ENCODE measurements around the gene POLD2.
"Not testable (repeated sequence)": the region's sequence is repeated elsewhere in the genome, so short reads cannot be mapped to it uniquely, and the experiment has no call there.

The POLD2 gene

DNA sequence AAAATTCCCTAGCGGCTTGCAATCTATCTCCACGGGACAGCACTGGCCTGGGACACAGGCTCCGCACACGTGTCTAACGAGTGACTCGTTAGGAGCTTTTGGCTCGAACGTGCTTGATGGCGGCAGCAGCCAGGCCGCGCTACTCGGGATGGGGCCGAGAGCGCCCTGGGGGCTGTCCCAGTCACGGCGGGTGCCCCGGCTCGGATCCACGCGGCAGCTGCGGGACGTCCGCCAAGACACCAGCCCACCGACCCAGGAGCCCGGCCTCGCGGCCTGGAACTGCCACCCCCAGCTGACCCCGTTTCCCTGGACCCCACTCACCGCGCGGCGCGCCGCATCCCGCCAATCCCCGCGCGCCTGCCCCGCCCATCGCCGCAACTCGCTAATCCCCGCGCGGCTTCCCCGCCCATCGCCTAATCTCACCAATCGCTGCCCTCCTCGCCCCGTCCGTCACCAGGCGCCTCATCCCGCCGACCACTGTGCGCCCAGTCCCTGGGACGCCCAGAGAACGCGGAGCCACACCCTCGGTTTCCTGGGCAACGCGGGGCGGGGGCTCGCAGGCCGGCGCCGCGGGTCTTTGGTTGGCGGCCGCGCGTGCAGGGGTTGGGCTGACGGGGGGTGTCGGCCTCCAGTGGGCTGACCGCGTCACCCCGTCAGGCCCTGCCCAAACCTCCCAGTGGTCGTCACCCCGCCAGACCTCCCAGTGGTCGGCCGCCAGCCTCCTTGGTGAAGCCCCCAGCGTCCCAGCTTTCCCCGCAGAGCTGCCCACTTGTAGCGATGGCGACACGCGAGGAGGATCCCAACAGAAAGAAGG is at the start of gene POLD2:
Gene POLD2, minus strand, starts transcription at position 359 of the 814 bp plus-strand sequence. CDS start 1,495 bp downstream, outside the sequence.
- Histone ChIP-seq H3K4me1 (ENCODE audit: control insufficient read depth in 5 of 5, insufficient read depth in 5 of 5, low read length in 5 of 5) (peaks cover 2 to 44% (median 17%) of the 10 kb centered on the region in 5 donors), H3K9me3 (ENCODE audit: control insufficient read depth in 5 of 5, low read length in 5 of 5) (peaks cover 0 to 5% (median 0%) of the 10 kb centered on the region in 5 donors), H3K27ac (ENCODE audit: low read depth, low read length) (peak within 1 kb of the TSS; percentile 67)

DNA sequence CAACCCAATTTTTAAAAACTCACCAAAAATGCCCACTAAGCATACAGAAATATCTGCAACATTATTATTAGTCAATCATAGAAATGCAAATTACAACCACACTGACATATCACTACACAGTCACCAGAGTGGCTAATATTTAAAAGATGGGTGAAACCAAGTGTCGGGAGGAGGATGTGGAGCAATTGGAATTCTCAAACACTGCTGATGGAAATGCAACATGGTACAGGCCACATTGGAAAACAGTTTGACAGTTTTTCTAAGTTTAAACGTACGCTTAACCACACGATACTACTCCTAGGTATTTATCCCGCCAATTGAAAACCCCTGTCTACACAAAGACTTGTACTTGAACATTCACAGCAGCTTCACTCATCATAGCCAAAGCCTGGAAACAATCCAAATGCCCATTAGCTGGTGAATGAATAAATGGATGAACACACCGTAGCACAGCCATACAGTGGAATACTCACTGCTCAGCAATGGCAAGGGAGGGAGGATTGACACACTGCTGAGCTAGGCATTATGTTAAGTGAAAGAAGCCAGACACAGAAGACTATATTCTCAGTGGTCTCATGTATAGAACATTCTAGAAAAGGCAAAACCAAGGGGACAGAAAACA is 49.6 kb upstream of the POLD2 start:
- no peaks in the 10 kb centered on the region for H3K4me1 ChIP-seq (ENCODE audit: control insufficient read depth in 5 of 5, insufficient read depth in 5 of 5, low read length in 5 of 5)
- H3K27ac ChIP-seq (ENCODE audit: low read depth, low read length) = no peak overlapping the region
- no peak overlapping the region for H3K9ac ChIP-seq (ENCODE audit: low read length in 5 of 5)
- H3K9me3 ChIP-seq (ENCODE audit: control insufficient read depth in 5 of 5, low read length in 5 of 5) = no peaks in the 10 kb centered on the region
- H3K4me3 ChIP-seq (ENCODE audit: low read depth in 1 of 5, low read length in 5 of 5) = no peak overlapping the region
- H3K36me3 ChIP-seq (ENCODE audit: control insufficient read depth in 5 of 5, insufficient read depth in 5 of 5, low read length in 5 of 5) = no peaks in the 10 kb centered on the region
- H3K27me3 ChIP-seq (ENCODE audit: control insufficient read depth in 5 of 5, insufficient read depth in 4 of 5, low read length in 5 of 5) = peaks cover 0 to 10% (median 5%) of the 10 kb centered on the region in 5 donors

More for the DNA sequence above, at the start of gene POLD2:
- Histone ChIP-seq H3K9ac (ENCODE audit: low read length in 5 of 5) (peak within 1 kb of the TSS; percentile 22 to 84 (median 74)), H3K27me3 (ENCODE audit: control insufficient read depth in 5 of 5, insufficient read depth in 4 of 5, low read length in 5 of 5) (no peaks in the 10 kb centered on the region), H3K36me3 (ENCODE audit: control insufficient read depth in 5 of 5, insufficient read depth in 5 of 5, low read length in 5 of 5) (peaks cover 0 to 27% (median 22%) of the 10 kb centered on the region in 5 donors), H3K4me3 (ENCODE audit: low read depth in 1 of 5, low read length in 5 of 5) (peak within 1 kb of the TSS; percentile 77 to 92 (median 78))

DNA sequence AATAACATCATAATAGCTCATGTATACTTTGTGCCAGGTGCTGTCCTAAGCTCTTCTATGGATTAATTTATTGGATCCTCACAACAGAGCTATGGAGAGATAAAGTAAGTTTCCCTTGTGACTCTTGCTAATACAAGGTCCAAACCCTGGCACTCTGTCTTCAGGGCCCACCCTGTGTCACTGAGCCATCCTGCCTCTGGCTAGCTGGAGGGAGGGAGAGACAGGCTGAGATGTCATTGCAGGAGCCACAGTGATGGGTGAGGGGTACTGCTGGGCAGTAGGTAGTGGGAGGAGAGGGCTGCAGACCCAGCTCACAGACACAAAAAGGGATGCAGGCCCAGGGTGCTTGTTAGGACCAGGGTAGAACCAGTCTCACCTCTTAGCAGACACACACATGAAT is 49.0 kb upstream of the POLD2 start:
- Histone ChIP-seq H3K4me3 (ENCODE audit: low read depth in 1 of 5, low read length in 5 of 5) (no peak overlapping the region), H3K9me3 (ENCODE audit: control insufficient read depth in 5 of 5, low read length in 5 of 5) (no peaks in the 10 kb centered on the region), H3K9ac (ENCODE audit: low read length in 5 of 5) (no peak overlapping the region), H3K27ac (ENCODE audit: low read depth, low read length) (no peak overlapping the region), H3K27me3 (ENCODE audit: control insufficient read depth in 5 of 5, insufficient read depth in 4 of 5, low read length in 5 of 5) (peaks cover 0 to 6% (median 3%) of the 10 kb centered on the region in 5 donors), H3K4me1 (ENCODE audit: control insufficient read depth in 5 of 5, insufficient read depth in 5 of 5, low read length in 5 of 5) (no peaks in the 10 kb centered on the region), H3K36me3 (ENCODE audit: control insufficient read depth in 5 of 5, insufficient read depth in 5 of 5, low read length in 5 of 5) (no peaks in the 10 kb centered on the region)

DNA sequence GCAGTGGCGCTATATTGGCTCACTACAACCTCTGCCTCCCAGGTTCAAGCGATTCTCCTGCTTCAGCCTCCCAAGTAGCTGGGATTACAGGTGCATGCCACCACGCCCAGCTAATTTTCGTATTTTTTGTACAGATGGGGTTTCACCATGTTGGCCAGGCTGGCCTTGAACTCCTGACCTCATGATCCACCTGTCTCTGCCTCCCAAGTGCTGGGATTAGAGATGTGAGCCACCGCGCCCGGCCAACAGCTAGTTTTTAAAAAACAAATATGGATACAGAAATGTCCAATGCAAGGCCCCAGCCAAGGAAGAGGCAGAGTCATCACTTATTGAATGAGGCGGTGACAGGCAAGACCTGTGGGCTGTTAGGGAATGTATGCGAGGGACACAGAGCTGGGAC is 48.6 kb upstream of the POLD2 start:
- not testable (repeated sequence) for H3K9ac ChIP-seq (ENCODE audit: low read length in 5 of 5); H3K36me3 ChIP-seq (ENCODE audit: control insufficient read depth in 5 of 5, insufficient read depth in 5 of 5, low read length in 5 of 5); H3K9me3 ChIP-seq (ENCODE audit: control insufficient read depth in 5 of 5, low read length in 5 of 5); H3K4me1 ChIP-seq (ENCODE audit: control insufficient read depth in 5 of 5, insufficient read depth in 5 of 5, low read length in 5 of 5); H3K4me3 ChIP-seq (ENCODE audit: low read depth in 1 of 5, low read length in 5 of 5); H3K27me3 ChIP-seq (ENCODE audit: control insufficient read depth in 5 of 5, insufficient read depth in 4 of 5, low read length in 5 of 5); H3K27ac ChIP-seq (ENCODE audit: low read depth, low read length)

DNA sequence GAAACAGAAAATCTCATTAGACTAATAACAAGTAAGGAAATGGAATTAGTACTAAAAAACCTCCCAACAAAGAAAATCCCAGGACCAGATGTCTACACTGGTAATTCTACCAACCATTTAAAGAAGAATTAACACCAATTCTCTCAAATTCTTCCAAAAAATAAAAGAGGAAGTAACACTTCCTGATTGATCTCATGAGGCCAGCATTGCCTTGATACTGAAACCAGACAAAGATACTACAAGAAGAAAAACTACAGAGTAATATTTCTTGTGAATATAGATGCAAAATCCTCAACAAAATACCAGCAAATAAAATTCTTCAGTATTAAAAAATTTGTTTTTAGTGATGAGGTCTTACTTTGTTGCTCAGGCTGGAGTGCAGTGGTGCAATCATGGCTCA is 44.6 kb upstream of the POLD2 start:
- Histone ChIP-seq H3K4me3 (ENCODE audit: low read depth in 1 of 5, low read length in 5 of 5) (no peak overlapping the region), H3K9ac (ENCODE audit: low read length in 5 of 5) (no peak overlapping the region), H3K36me3 (ENCODE audit: control insufficient read depth in 5 of 5, insufficient read depth in 5 of 5, low read length in 5 of 5) (no peaks in the 10 kb centered on the region), H3K4me1 (ENCODE audit: control insufficient read depth in 5 of 5, insufficient read depth in 5 of 5, low read length in 5 of 5) (peaks cover 0 to 4% (median 0%) of the 10 kb centered on the region in 5 donors), H3K27me3 (ENCODE audit: control insufficient read depth in 5 of 5, insufficient read depth in 4 of 5, low read length in 5 of 5) (no peaks in the 10 kb centered on the region), H3K27ac (ENCODE audit: low read depth, low read length) (no peak overlapping the region), H3K9me3 (ENCODE audit: control insufficient read depth in 5 of 5, low read length in 5 of 5) (no peaks in the 10 kb centered on the region)

DNA sequence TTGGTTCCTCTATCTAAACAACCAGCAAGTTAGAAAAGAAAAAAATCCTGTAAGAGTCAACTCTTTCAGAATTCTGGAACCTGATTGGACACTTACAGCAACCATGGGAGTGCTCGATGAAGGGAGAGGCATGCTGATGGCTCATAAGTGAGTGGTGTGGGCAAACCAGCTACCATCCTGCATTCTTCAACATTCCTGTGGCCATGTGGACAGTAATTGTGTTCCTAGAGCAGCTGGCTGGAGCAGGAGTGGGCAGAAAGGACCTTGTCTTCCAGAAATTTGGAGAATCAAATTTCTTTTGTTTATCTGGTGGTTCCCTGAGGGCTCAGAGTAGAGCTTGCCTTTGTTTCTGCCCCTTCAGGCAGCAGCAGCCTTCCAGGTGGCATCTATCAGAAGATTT is 40.2 kb upstream of the POLD2 start:
- Histone ChIP-seq H3K27me3 (ENCODE audit: control insufficient read depth in 5 of 5, insufficient read depth in 4 of 5, low read length in 5 of 5) (no peaks in the 10 kb centered on the region), H3K36me3 (ENCODE audit: control insufficient read depth in 5 of 5, insufficient read depth in 5 of 5, low read length in 5 of 5) (no peaks in the 10 kb centered on the region), H3K4me1 (ENCODE audit: control insufficient read depth in 5 of 5, insufficient read depth in 5 of 5, low read length in 5 of 5) (peaks cover 0 to 17% (median 12%) of the 10 kb centered on the region in 5 donors), H3K4me3 (ENCODE audit: low read depth in 1 of 5, low read length in 5 of 5) (no peak overlapping the region), H3K9me3 (ENCODE audit: control insufficient read depth in 5 of 5, low read length in 5 of 5) (no peaks in the 10 kb centered on the region), H3K9ac (ENCODE audit: low read length in 5 of 5) (no peak overlapping the region), H3K27ac (ENCODE audit: low read depth, low read length) (no peak overlapping the region)

DNA sequence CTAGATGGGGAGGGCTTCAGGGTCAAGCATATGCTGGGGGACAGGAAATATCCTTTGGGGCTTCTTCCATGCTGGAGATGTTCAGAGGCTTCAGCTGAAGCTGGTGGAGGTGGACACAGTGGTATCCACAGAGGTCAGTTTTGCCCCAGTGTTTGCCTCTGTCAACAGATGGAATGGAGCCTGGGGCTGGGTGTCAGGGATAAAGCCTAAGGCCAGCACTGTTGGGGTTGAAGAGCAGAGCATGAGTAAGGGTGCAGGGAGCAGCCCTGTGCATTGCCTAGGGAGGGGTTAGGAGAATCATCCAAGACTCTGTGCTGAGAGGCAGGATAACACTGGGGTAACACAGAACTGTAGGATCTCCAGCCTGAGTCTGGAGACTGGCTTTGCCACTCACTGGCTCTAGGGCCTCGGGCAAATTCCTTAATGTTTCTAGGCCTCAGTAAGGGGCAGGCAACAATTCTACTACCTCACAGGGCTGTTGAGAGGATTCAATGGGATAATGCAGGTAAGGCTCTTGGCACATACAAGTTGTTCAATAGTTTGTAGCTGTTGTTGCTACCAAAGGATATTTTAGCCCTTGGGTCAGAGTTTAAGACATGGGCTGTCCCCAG is 39.5 kb upstream of the POLD2 start:
- Histone ChIP-seq H3K9ac (ENCODE audit: low read length in 5 of 5) (no peak overlapping the region), H3K36me3 (ENCODE audit: control insufficient read depth in 5 of 5, insufficient read depth in 5 of 5, low read length in 5 of 5) (no peaks in the 10 kb centered on the region), H3K4me3 (ENCODE audit: low read depth in 1 of 5, low read length in 5 of 5) (no peak overlapping the region), H3K27ac (ENCODE audit: low read depth, low read length) (no peak overlapping the region), H3K4me1 (ENCODE audit: control insufficient read depth in 5 of 5, insufficient read depth in 5 of 5, low read length in 5 of 5) (peaks cover 0 to 23% (median 12%) of the 10 kb centered on the region in 5 donors), H3K27me3 (ENCODE audit: control insufficient read depth in 5 of 5, insufficient read depth in 4 of 5, low read length in 5 of 5) (no peaks in the 10 kb centered on the region), H3K9me3 (ENCODE audit: control insufficient read depth in 5 of 5, low read length in 5 of 5) (no peaks in the 10 kb centered on the region)

DNA sequence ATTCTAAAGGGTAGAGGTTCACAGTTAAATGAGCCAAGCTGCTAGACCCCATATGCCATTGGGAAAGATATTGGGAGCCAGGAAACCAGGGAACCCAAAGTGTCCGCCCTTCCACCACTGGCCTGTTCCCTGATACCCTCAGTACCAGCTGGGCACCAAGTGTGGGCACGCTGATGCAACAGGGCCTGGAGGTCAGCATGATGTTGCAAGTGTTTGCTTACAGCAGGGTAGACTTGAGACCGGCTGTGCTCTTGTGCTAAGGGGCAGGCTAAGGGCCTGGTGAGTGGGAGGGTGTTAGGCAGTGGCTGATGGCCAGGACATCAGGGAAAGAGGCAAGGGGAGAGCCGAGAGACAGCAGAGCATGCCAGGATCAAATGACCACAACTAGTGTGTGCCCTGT is 38.8 kb upstream of the POLD2 start:
- H3K27ac ChIP-seq (ENCODE audit: low read depth, low read length) = no peak overlapping the region
- H3K9me3 ChIP-seq (ENCODE audit: control insufficient read depth in 5 of 5, low read length in 5 of 5) = no peaks in the 10 kb centered on the region
- H3K27me3 ChIP-seq (ENCODE audit: control insufficient read depth in 5 of 5, insufficient read depth in 4 of 5, low read length in 5 of 5) = no peaks in the 10 kb centered on the region
- H3K9ac ChIP-seq (ENCODE audit: low read length in 5 of 5) = no peak overlapping the region
- no peak overlapping the region for H3K4me3 ChIP-seq (ENCODE audit: low read depth in 1 of 5, low read length in 5 of 5)
- peaks cover 0 to 23% (median 12%) of the 10 kb centered on the region in 5 donors for H3K4me1 ChIP-seq (ENCODE audit: control insufficient read depth in 5 of 5, insufficient read depth in 5 of 5, low read length in 5 of 5)
- H3K36me3 ChIP-seq (ENCODE audit: control insufficient read depth in 5 of 5, insufficient read depth in 5 of 5, low read length in 5 of 5) = no peaks in the 10 kb centered on the region

DNA sequence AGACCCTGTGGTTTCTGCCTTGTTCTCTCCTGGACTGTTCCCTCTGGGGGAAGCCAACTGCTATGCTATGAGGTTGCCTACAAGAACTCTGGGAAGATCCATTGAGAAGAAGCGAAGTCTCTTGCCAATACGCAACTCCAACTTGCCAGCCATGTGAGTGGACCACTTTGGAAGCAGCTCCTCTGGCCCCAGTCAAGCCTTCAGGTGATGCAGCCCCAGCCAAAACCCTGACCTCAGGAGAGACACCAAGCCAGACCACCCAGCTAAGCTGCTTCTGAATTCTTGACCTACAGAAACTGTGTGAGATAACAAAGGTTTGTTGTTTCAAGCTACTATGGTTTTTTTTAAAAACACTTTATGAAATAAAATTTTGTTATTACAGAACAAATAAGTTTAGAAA is 38.0 kb upstream of the POLD2 start:
- no peaks in the 10 kb centered on the region for H3K36me3 ChIP-seq (ENCODE audit: control insufficient read depth in 5 of 5, insufficient read depth in 5 of 5, low read length in 5 of 5)
- H3K9me3 ChIP-seq (ENCODE audit: control insufficient read depth in 5 of 5, low read length in 5 of 5) = no peaks in the 10 kb centered on the region
- no peaks in the 10 kb centered on the region for H3K27me3 ChIP-seq (ENCODE audit: control insufficient read depth in 5 of 5, insufficient read depth in 4 of 5, low read length in 5 of 5)
- peaks cover 0 to 23% (median 12%) of the 10 kb centered on the region in 5 donors for H3K4me1 ChIP-seq (ENCODE audit: control insufficient read depth in 5 of 5, insufficient read depth in 5 of 5, low read length in 5 of 5)
- no peak overlapping the region for H3K27ac ChIP-seq (ENCODE audit: low read depth, low read length)
- no peak overlapping the region for H3K9ac ChIP-seq (ENCODE audit: low read length in 5 of 5)
- H3K4me3 ChIP-seq (ENCODE audit: low read depth in 1 of 5, low read length in 5 of 5) = no peak overlapping the region
